Mesenteric fat pad (tissue), 1 donor: ENCODE data around the gene TGM1. TPM values are rescaled to one million over a fixed set of nuclear protein-coding genes. Genes with fewer than 3 reads are reported as not detected.
"Not testable (repeated sequence)": the region's sequence is repeated elsewhere in the genome, so short reads cannot be mapped to it uniquely, and the experiment has no call there.

Experiments used
- DNase-seq: peaks from one replicate; pipeline ENCODE4 v3.0.0-alpha.2; 2020; ENCODE audit warnings: low spot score
- total RNA-seq: library from RNA; stranded (reverse); fragmentation: NEBNext Ultra II Directional; extraction: Animal tissue kit (Norgen Biotek cat#: 25700); gene quantifications from one replicate; pipeline ENCODE4 v1.2.1, GENCODE V29; 2021
- donor health status: DM: yes; HTN: yes; CAD: no.

TGM1 gene
- total RNA-seq, 1 donor from 2014 or later: 0.77 TPM

- no peak for DNase-seq
Measured at GRCh38 chr14:24207625-24208024, 55.4 kb downstream of the TGM1 start.

GRCh38 chr14:24207104-24207551, 55.8 kb downstream of the TGM1 start:
- no peak for DNase-seq

DNA sequence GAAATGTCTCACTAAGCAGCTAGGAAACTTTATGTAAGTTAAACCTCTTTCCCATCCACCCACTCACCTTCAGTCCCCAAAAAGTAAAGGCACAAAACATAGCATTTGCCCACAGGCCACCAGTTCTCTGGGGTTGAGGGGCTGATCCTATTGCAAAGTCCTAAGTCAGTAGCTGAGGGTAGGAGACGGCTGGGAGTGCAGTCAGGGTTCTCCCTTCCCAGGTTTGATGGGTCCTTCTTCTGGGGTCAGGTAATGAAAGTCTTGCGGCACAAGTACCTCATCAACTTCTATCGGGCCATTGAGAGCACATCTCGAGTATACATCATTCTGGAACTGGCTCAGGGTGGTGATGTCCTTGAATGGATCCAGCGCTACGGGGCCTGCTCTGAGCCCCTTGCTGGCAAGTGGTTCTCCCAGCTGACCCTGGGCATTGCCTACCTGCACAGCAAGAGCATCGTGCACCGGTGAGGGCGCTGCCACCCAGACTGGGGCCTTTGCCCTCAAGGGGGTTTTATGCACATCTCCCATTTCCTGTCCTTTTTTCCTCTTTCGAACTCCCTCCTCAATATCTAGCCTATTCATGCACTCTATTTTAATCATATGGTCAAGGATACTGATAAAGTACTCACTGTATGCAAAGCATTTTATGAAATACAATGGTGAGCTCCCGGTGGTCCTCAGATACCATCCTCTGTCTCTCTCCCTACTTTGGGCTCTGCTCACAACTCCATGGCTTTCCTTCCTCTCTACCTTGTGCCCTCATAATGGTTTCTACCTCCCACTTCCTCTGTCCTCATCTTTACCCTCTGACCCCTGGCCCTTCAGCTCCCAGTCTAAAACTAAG, 56.5 kb downstream of the TGM1 start:
- DNase-seq: no peak

- no peak for DNase-seq
Measured at GRCh38 chr14:24204163-24205146, 58.5 kb downstream of the TGM1 start.

DNA sequence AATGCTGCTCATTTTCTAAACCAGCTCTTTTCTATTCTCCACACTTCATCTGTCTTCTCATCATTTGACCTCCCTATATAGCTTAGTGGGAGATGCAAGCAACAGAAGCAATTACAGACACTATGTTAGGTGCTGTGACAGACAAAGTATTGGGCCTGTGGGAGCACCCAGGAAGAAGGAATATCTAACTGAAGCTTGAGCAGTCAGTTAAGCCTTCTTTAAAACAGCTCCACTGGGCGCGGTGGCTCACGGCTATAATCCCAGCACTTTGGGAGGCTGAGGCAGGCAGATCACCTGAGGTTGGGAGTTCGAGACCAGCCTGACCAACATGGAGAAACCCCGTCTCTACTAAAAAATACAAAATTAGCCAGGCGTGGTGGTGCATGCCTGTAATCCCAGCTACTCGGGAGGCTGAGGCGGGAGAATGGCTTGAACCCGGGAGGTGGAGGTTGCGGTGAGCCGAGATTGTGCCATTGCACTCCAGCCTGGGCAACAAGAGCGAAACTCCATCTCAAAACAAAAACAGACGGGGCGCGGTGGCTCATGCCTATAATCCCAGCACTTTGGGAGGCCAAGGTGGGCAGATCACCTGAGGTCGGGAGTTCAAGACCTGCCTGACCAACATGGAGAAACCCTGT, 59.6 kb downstream of the TGM1 start:
- not testable (repeated sequence) for DNase-seq

GRCh38 chr14:24202538-24202937, 60.4 kb downstream of the TGM1 start:
- DNase-seq: not testable (repeated sequence)

Other genes starting within 250 kb of the TGM1 start
- gene CARMIL3, start 211.2 kb downstream of the TGM1 start, total RNA-seq: 0.61 TPM
- gene CPNE6, start 191.6 kb downstream of the TGM1 start, total RNA-seq: not detected
- 39.1 TPM for gene PCK2, start 168.9 kb downstream of the TGM1 start, total RNA-seq
- gene DCAF11, start 148.4 kb downstream of the TGM1 start, total RNA-seq: 31.7 TPM
- gene NRL, start 148.2 kb downstream of the TGM1 start, total RNA-seq: 1.6 TPM
- 0.58 TPM for gene FITM1, start 132.5 kb downstream of the TGM1 start, total RNA-seq
- gene PSME1, start 127.0 kb downstream of the TGM1 start, total RNA-seq: 121 TPM
- 15.5 TPM for gene EMC9, start 121.6 kb downstream of the TGM1 start, total RNA-seq
- gene PSME2, start 116.6 kb downstream of the TGM1 start, total RNA-seq: 113 TPM
- 60.0 TPM for gene RNF31, start 115.7 kb downstream of the TGM1 start, total RNA-seq
- gene IRF9, start 101.9 kb downstream of the TGM1 start, total RNA-seq: 102 TPM
- gene REC8, start 91.1 kb downstream of the TGM1 start, total RNA-seq: 31.5 TPM
- 46.3 TPM for gene IPO4, start 74.4 kb downstream of the TGM1 start, total RNA-seq
- 51.0 TPM for gene TM9SF1, start 67.7 kb downstream of the TGM1 start, total RNA-seq
- gene TSSK4, start 57.5 kb downstream of the TGM1 start, total RNA-seq: not detected
- 58.7 TPM for gene CHMP4A, start 49.7 kb downstream of the TGM1 start, total RNA-seq
- gene MDP1, start 47.1 kb downstream of the TGM1 start, total RNA-seq: 10.3 TPM
- 169 TPM for gene NEDD8, start 30.8 kb downstream of the TGM1 start, total RNA-seq
- 46.5 TPM for gene GMPR2, start 30.2 kb downstream of the TGM1 start, total RNA-seq
- 73.3 TPM for gene TINF2, start 20.6 kb downstream of the TGM1 start, total RNA-seq
- 17.0 TPM for gene RABGGTA, start 8.4 kb upstream of the TGM1 start, total RNA-seq
- 19.0 TPM for gene DHRS1, start 36.6 kb upstream of the TGM1 start, total RNA-seq
- gene NOP9, start 36.7 kb upstream of the TGM1 start, total RNA-seq: 23.4 TPM
- 19.1 TPM for gene CIDEB, start 44.8 kb upstream of the TGM1 start, total RNA-seq
- gene LTB4R2, start 47.0 kb upstream of the TGM1 start, total RNA-seq: 7.2 TPM
- gene LTB4R, start 48.3 kb upstream of the TGM1 start, total RNA-seq: 11.9 TPM
- 59.6 TPM for gene ADCY4, start 71.9 kb upstream of the TGM1 start, total RNA-seq
- 12.7 TPM for gene RIPK3, start 76.8 kb upstream of the TGM1 start, total RNA-seq
- gene NFATC4, start 105.0 kb upstream of the TGM1 start, total RNA-seq: 41.3 TPM
- 11.7 TPM for gene NYNRIN, start 135.8 kb upstream of the TGM1 start, total RNA-seq
- gene CBLN3, start 166.5 kb upstream of the TGM1 start, total RNA-seq: 5.0 TPM
- gene KHNYN, start 166.8 kb upstream of the TGM1 start, total RNA-seq: 41.4 TPM
- gene SDR39U1, start 179.6 kb upstream of the TGM1 start, total RNA-seq: 50.1 TPM
- 1.4 TPM for gene CMA1, start 245.1 kb upstream of the TGM1 start, total RNA-seq